Measurements from ENCODE around the gene SFTA2. TPM values are rescaled to one million over a fixed set of nuclear protein-coding genes. Genes with fewer than 3 reads are reported as not detected.
A peak's percentile ranks its signal among the peaks of the same experiment; 100 is the strongest.

Gene SFTA2
- total RNA-seq, 1 experiment from 2014 or later: not detected

GRCh38 chr6:30882204-30882758 lies 49.7 kb downstream of the SFTA2 start:
- H4K8ac ChIP-seq (replicated peaks; ENCODE audit: insufficient read length, low read depth, low read length): no peak overlapping the region
- H4K20me1 ChIP-seq (ENCODE audit: control insufficient read depth, insufficient read depth, insufficient read length): no peaks in the 10 kb centered on the region
- H3K4me2 ChIP-seq (ENCODE audit: insufficient read depth, insufficient read length, low read length): peak overlapping the region; percentile 95
- H3K79me2 ChIP-seq (ENCODE audit: insufficient read depth, low read length): peaks cover 13% of the 10 kb centered on the region; the same call in 1 of the 2 replicates
- no peak overlapping the region for H3K18ac ChIP-seq (ENCODE audit: insufficient read length, low read depth, low read length)
- H3K56ac ChIP-seq (ENCODE audit: insufficient read length, low read depth, low read length): no peak overlapping the region
- no peaks in the 10 kb centered on the region for H3K9me3 ChIP-seq (ENCODE audit: control insufficient read depth, low read depth, low read length)
- no peaks in the 10 kb centered on the region for H3K27me3 ChIP-seq (ENCODE audit: insufficient read depth, low read length)
- H3K4me1 ChIP-seq (ENCODE audit: insufficient read depth, low read length): peaks cover 9% of the 10 kb centered on the region; the same call in 1 of the 2 replicates
- no peak overlapping the region for H2BK15ac ChIP-seq (ENCODE audit: low read depth, low read length)
- Mint-ChIP-seq H3K4me3 (peak overlapping the region; percentile 72 to 92), H3K36me3 (ENCODE audit: insufficient read depth in 1 of 3, low read depth in 3 of 3) (peaks cover 0 to 11% (median 2%) of the 10 kb centered on the region in 3 experiments; a peak in 5 of 7 replicates), H3K4me1 (peaks cover 75 to 78% of the 10 kb centered on the region in 2 experiments), H3K27me3 (ENCODE audit: low read depth) (no peaks in the 10 kb centered on the region; the same call in 1 of the 2 replicates), H3K9me3 (peaks cover 0 to 2% of the 10 kb centered on the region in 2 experiments; a peak in 1 of 5 replicates), H3K27ac (peak overlapping the region; percentile 65 to 88 (median 85))
- H3K4ac ChIP-seq (ENCODE audit: low read depth, low read length): no peak overlapping the region
- peak overlapping the region; percentile 45 for H3K14ac ChIP-seq (ENCODE audit: insufficient read depth, low read length)
- DNase-seq: no peak
- H3T11ph ChIP-seq (ENCODE audit: low read length): no peak overlapping the region
- peaks cover 37% of the 10 kb centered on the region for H3K23me2 ChIP-seq (ENCODE audit: insufficient read length, low read depth, low read length, poor library complexity, severe bottlenecking)
- no peak overlapping the region for H4K5ac ChIP-seq (ENCODE audit: insufficient read length, low read depth, low read length)
- H2BK5ac ChIP-seq (ENCODE audit: insufficient read length, low read length): no peak overlapping the region
- no peak overlapping the region for H2BK120ac ChIP-seq (ENCODE audit: low read depth, low read length, poor library complexity, severe bottlenecking)
- no peak overlapping the region for H3K27ac ChIP-seq (ENCODE audit: insufficient read length, low read depth, low read length)
- H3K9ac ChIP-seq (ENCODE audit: extremely low read depth, insufficient read length, low read length): peak overlapping the region; percentile 43
- H4K91ac ChIP-seq (ENCODE audit: insufficient read length, low read depth, low read length): no peak overlapping the region
- no peak overlapping the region for H3K23ac ChIP-seq (ENCODE audit: insufficient read length, low read depth, low read length)
- no CpG with 5 or more reads among the region's 8 CpGs for WGBS (ENCODE audit: extremely low coverage, insufficient read length, low lambda C conversion rate)
- H2AFZ ChIP-seq (ENCODE audit: low read length): no peak overlapping the region
- no peak overlapping the region for H2AK5ac ChIP-seq (ENCODE audit: insufficient read length, low read length)
- H2BK20ac ChIP-seq (ENCODE audit: low read depth, low read length, poor library complexity, severe bottlenecking): no peak overlapping the region
- H3K79me1 ChIP-seq (ENCODE audit: insufficient read depth, low read depth, low read length, poor library complexity, severe bottlenecking): no peaks in the 10 kb centered on the region
- no peak overlapping the region for H2BK12ac ChIP-seq (ENCODE audit: insufficient read length, low read depth, low read length)
- TF ChIP-seq CTCF (conservative IDR thresholded peaks at IDR 0.05): no peak

Data from H9 (cell line).